Inflammatory macrophage treated with lipopolysaccharide for 1 hour (primary cell): ENCODE results near the gene GSG1L.
A peak's percentile ranks its signal among the peaks of the same experiment; 100 is the strongest.
"Not testable (repeated sequence)": the region's sequence is repeated elsewhere in the genome, so short reads cannot be mapped to it uniquely, and the experiment has no call there.

Experiments
- DNase-seq, 2 donors: peaks; one replicate each; pipeline ENCODE4 v3.0.0-alpha.2; 2020 to 2022

The GSG1L gene

GRCh38 chr16:27945233-27945973 lies 118.1 kb downstream of the GSG1L start:
- no peak for DNase-seq

- no peak for DNase-seq
Measured at GRCh38 chr16:27943766-27944165, 119.7 kb downstream of the GSG1L start.

- DNase-seq: not testable (repeated sequence)
Measured at GRCh38 chr16:27942071-27942470, 121.4 kb downstream of the GSG1L start.

GRCh38 chr16:27935076-27935475 lies 128.4 kb downstream of the GSG1L start:
- DNase-seq: no peak

- no peak for DNase-seq
Measured at GRCh38 chr16:27932542-27933135, 130.9 kb downstream of the GSG1L start.

- DNase-seq: no peak
Measured at GRCh38 chr16:27929818-27930217, 133.7 kb downstream of the GSG1L start.

- no peak for DNase-seq
Measured at GRCh38 chr16:27928542-27928941, 135.0 kb downstream of the GSG1L start.

GRCh38 chr16:27927266-27927901 lies 136.1 kb downstream of the GSG1L start:
- DNase-seq: no peak

GRCh38 chr16:27925612-27926011 lies 137.9 kb downstream of the GSG1L start:
- no peak for DNase-seq

- DNase-seq: peak; percentile 3 to 5
Measured at GRCh38 chr16:27924411-27925118, 138.9 kb downstream of the GSG1L start.

- no peak for DNase-seq
Measured at GRCh38 chr16:27923751-27924150, 139.8 kb downstream of the GSG1L start.

GRCh38 chr16:27922433-27922832 lies 141.1 kb downstream of the GSG1L start:
- no peak for DNase-seq

GRCh38 chr16:27921134-27921533 lies 142.4 kb downstream of the GSG1L start:
- no peak for DNase-seq

GRCh38 chr16:27920391-27920891 lies 143.1 kb downstream of the GSG1L start:
- DNase-seq: no peak

- DNase-seq: no peak
Measured at GRCh38 chr16:27918755-27919154, 144.8 kb downstream of the GSG1L start.

GRCh38 chr16:27917949-27918348 lies 145.6 kb downstream of the GSG1L start:
- DNase-seq: no peak

- DNase-seq: no peak
Measured at GRCh38 chr16:27911486-27911885, 152.0 kb downstream of the GSG1L start.

- DNase-seq: no peak
Measured at GRCh38 chr16:27907457-27907972, 156.0 kb downstream of the GSG1L start.

- no peak for DNase-seq
Measured at GRCh38 chr16:27906883-27907282, 156.6 kb downstream of the GSG1L start.

- DNase-seq: no peak
Measured at GRCh38 chr16:27903046-27903655, 160.4 kb downstream of the GSG1L start.

- no peak for DNase-seq
Measured at GRCh38 chr16:27902551-27902950, 161.0 kb downstream of the GSG1L start.

- no peak for DNase-seq
Measured at GRCh38 chr16:27901956-27902355, 161.6 kb downstream of the GSG1L start.

- no peak for DNase-seq
Measured at GRCh38 chr16:27899736-27900135, 163.8 kb downstream of the GSG1L start.
